ENCODE measurements around the gene MS4A3.
"Not testable (repeated sequence)": the region's sequence is repeated elsewhere in the genome, so short reads cannot be mapped to it uniquely, and the experiment has no call there.

Gene MS4A3, protein sequence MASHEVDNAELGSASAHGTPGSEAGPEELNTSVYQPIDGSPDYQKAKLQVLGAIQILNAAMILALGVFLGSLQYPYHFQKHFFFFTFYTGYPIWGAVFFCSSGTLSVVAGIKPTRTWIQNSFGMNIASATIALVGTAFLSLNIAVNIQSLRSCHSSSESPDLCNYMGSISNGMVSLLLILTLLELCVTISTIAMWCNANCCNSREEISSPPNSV

GRCh38 chr11:60056349-60056969 is at the start of gene MS4A3:
MS4A3 (plus strand) TSS chr11:60056665; CDS start chr11:60061161, 4,496 bp downstream.
- no peak for DNase-seq (ENCODE audit: low read depth)
- no peak within 1 kb of the TSS for H3K4me3 ChIP-seq (ENCODE audit: low read depth, low read length)

DNA sequence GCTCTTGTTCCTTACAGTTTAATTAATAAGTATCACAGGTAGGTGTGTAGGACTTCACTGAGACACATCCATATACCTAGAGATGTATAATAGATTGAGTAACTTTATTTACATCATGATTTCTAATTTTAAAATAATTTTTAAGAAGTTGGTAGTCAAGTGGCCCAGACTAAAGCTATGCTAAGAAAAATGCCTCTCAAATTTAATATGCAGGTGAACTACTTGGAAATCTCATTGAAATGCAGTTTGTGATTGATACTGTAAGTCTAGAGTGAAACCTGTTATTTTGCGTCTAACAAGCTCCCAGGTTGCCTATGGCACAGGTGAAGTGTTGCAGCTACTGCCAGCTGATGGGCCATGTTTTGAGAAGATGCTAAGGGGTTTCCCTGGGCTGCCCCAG is 39.6 kb upstream of the MS4A3 start, which contains the start of gene OOSP4B:
TSS of gene OOSP4B (plus strand) at position 301 of the 400 bp plus-strand sequence.
- no peak for TF ChIP-seq CTCF (IDR thresholded peaks at IDR 0.05; ENCODE audit: control insufficient read depth, extremely low read depth, insufficient read depth)
- H3K4me3 ChIP-seq (ENCODE audit: low read depth, low read length), result no peak within 1 kb of the TSS
- no peak for DNase-seq (ENCODE audit: low read depth)

More at GRCh38 chr11:60056349-60056969, at the start of gene MS4A3:
- TF ChIP-seq CTCF (IDR thresholded peaks at IDR 0.05; ENCODE audit: control insufficient read depth, extremely low read depth, insufficient read depth), result no peak

- DNase-seq (ENCODE audit: low read depth), result no peak
- H3K4me3 ChIP-seq (ENCODE audit: low read depth, low read length), result no peak overlapping the region
- TF ChIP-seq CTCF (IDR thresholded peaks at IDR 0.05; ENCODE audit: control insufficient read depth, extremely low read depth, insufficient read depth), result no peak
Measured at GRCh38 chr11:60018058-60018457, 38.4 kb upstream of the MS4A3 start.

GRCh38 chr11:60020376-60020775 is 36.1 kb upstream of the MS4A3 start:
- not testable (repeated sequence) for DNase-seq (ENCODE audit: low read depth); H3K4me3 ChIP-seq (ENCODE audit: low read depth, low read length)

GRCh38 chr11:60029015-60029632 is 27.3 kb upstream of the MS4A3 start:
- no peak overlapping the region for H3K4me3 ChIP-seq (ENCODE audit: low read depth, low read length)
- no peak for DNase-seq (ENCODE audit: low read depth)
- no peak for TF ChIP-seq CTCF (IDR thresholded peaks at IDR 0.05; ENCODE audit: control insufficient read depth, extremely low read depth, insufficient read depth)

- no peak for DNase-seq (ENCODE audit: low read depth)
- H3K4me3 ChIP-seq (ENCODE audit: low read depth, low read length), result no peak within 1 kb of the TSS
- TF ChIP-seq CTCF (IDR thresholded peaks at IDR 0.05; ENCODE audit: control insufficient read depth, extremely low read depth, insufficient read depth), result no peak
Measured at GRCh38 chr11:60040109-60040508, 16.4 kb upstream of the MS4A3 start, which contains the start of gene OOSP2. OOSP2 (plus strand) TSS chr11:60040409; CDS start chr11:60040460, 51 bp downstream.

DNA sequence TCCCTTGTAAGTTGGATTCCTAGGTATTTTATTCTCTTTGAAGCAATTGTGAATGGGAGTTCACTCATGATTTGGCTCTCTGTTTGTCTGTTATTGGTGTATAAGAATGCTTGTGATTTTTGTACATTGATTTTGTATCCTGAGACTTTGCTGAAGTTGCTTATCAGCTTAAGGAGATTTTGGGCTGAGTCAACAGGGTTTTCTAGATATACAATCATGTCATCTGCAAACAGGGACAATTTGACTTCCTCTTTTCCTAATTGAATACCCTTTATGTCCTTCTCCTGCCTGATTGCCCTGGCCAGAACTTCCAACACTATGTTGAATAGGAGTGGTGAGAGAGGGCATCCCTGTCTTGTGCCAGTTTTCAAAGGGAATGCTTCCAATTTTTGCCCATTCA is 6.0 kb upstream of the MS4A3 start:
- H3K4me3 ChIP-seq (ENCODE audit: low read depth, low read length); DNase-seq (ENCODE audit: low read depth): not testable (repeated sequence)

DNA sequence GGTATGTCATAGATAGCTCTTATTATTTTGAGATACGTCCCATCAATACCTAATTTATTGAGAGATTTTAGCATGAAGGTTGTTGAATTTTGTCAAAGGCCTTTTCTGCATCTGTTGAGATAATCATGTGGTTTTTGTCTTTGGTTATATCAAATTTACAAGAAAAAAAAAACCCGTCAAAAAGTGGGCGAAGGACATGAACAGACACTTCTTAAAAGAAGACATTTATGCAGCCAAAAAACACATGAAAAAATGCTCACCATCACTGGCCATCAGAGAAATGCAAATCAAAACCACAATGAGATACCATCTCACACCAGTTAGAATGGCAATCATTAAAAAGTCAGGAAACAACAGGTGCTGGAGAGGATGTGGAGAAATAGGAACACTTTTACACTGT is 5.6 kb upstream of the MS4A3 start:
- H3K4me3 ChIP-seq (ENCODE audit: low read depth, low read length); DNase-seq (ENCODE audit: low read depth): not testable (repeated sequence)

All from LNCaP clone FGC (cell line).